DND-41 (cell line): ENCODE data around the gene HADH.
A peak's percentile ranks its signal among the peaks of the same experiment; 100 is the strongest.

ENCODE experiments used
- ATAC-seq: fragments of 200-7000 bp; cut with Tn5 transposase; 3 replicates; pipeline ENCODE4 v1.9.1; 2021; ENCODE audit warnings: low read depth; ENCODE audit not compliant: insufficient read depth
- DNase-seq: peaks from one replicate; pipeline ENCODE4 v3.0.0-alpha.2; 2020
- H2AFZ ChIP-seq: 2 replicates; pipeline ENCODE4 v1.6.0; 2012; ENCODE audit warnings: low read depth, low read length
- H3K27ac ChIP-seq: 2 replicates; pipeline ENCODE4 v1.5.1; 2012; ENCODE audit warnings: low read length, inconsistent platforms
- H3K27me3 ChIP-seq: fragments of 200-600 bp; sonication (generic); 2 replicates; pipeline ENCODE4 v1.6.0; 2012; ENCODE audit warnings: low read length, mild to moderate bottlenecking, inconsistent platforms; ENCODE audit not compliant: insufficient read depth, poor library complexity
- H3K36me3 ChIP-seq: 2 replicates; pipeline ENCODE4 v1.5.1; 2012; ENCODE audit warnings: low read length, inconsistent platforms; ENCODE audit not compliant: insufficient read depth
- H3K4me1 ChIP-seq: 2 replicates; pipeline ENCODE4 v1.5.1; 2012; ENCODE audit warnings: mild to moderate bottlenecking, low read length; ENCODE audit not compliant: insufficient read depth
- H3K4me2 ChIP-seq: 2 replicates; pipeline ENCODE4 v1.6.0; 2012; ENCODE audit warnings: mild to moderate bottlenecking, moderate library complexity, low read length, inconsistent platforms; ENCODE audit not compliant: insufficient read depth
- H3K4me3 ChIP-seq, 2 experiments: fragments of 200-600 bp in 1 of 2; shearing (Covaris generic) in 1 of 2; 2 replicates each; pipeline ENCODE4 v1.5.1; 2012 to 2016; ENCODE audit warnings: inconsistent platforms in 2 of 2, low read length in 2 of 2, mild to moderate bottlenecking in 2 of 2, low read depth in 1 of 2, moderate library complexity in 1 of 2
- H3K79me2 ChIP-seq: 2 replicates; pipeline ENCODE4 v1.6.0; 2012; ENCODE audit warnings: low read length, inconsistent platforms; ENCODE audit not compliant: insufficient read depth
- H3K9ac ChIP-seq: 2 replicates; pipeline ENCODE4 v1.6.0; 2012; ENCODE audit warnings: low read depth, mild to moderate bottlenecking, inconsistent platforms, low read length, moderate library complexity
- H3K9me3 ChIP-seq: 2 replicates; pipeline ENCODE4 v1.5.1; 2012; ENCODE audit warnings: low read length, moderate library complexity, mild to moderate bottlenecking, inconsistent platforms; ENCODE audit not compliant: insufficient read depth, severe bottlenecking
- H4K20me1 ChIP-seq: 2 replicates; pipeline ENCODE4 v1.6.0; 2012; ENCODE audit warnings: low read length; ENCODE audit not compliant: insufficient read depth
- CTCF ChIP-seq: IDR thresholded peaks from 2 replicates; pipeline ENCODE4 v1.5.1; 2012; ENCODE audit warnings: borderline replicate concordance, low read length, moderate library complexity, mild to moderate bottlenecking; ENCODE audit not compliant: poor library complexity, severe bottlenecking; ENCODE audit errors: extremely low read depth
- EZH2 ChIP-seq: IDR thresholded peaks from 3 replicates; pipeline ENCODE4 v1.6.1; 2012; ENCODE audit warnings: borderline replicate concordance, low read depth, mild to moderate bottlenecking, moderate library complexity, low read length, inconsistent platforms; ENCODE audit not compliant: severe bottlenecking

HADH gene

GRCh38 chr4:107991945-107992630 is 2.4 kb downstream of the HADH start:
- TF ChIP-seq EZH2: no peak
- no peak for TF ChIP-seq CTCF
- Histone ChIP-seq H3K9ac (peak overlapping the region; percentile 11; the same call in 1 of the 2 replicates), H2AFZ (no peak overlapping the region), H3K79me2 (peaks cover 80% of the 10 kb centered on the region), H3K36me3 (peaks cover 22% of the 10 kb centered on the region), H3K4me3 (peak overlapping the region in 1 of 2 experiments; percentile 96; a peak in 2 of 4 replicates), H3K4me2 (peak overlapping the region; percentile 96), H3K27me3 (no peaks in the 10 kb centered on the region), H4K20me1 (peaks cover 48% of the 10 kb centered on the region; the same call in 1 of the 2 replicates), H3K27ac (no peak overlapping the region), H3K9me3 (no peaks in the 10 kb centered on the region), H3K4me1 (peaks cover 56% of the 10 kb centered on the region)
- DNase-seq: no peak
- no peak for ATAC-seq

GRCh38 chr4:107993969-107994368 is 4.3 kb downstream of the HADH start:
- Histone ChIP-seq H3K27me3 (no peaks in the 10 kb centered on the region), H3K9me3 (no peaks in the 10 kb centered on the region), H3K27ac (no peak overlapping the region; the same call in 1 of the 2 replicates), H3K4me3 (no peak overlapping the region; a peak in 1 of 4 replicates), H3K36me3 (peaks cover 23% of the 10 kb centered on the region), H3K4me2 (peak overlapping the region; percentile 96), H2AFZ (no peak overlapping the region), H3K79me2 (peaks cover 95% of the 10 kb centered on the region), H3K4me1 (peaks cover 50% of the 10 kb centered on the region), H4K20me1 (peaks cover 55% of the 10 kb centered on the region; the same call in 1 of the 2 replicates), H3K9ac (no peak overlapping the region)
- no peak for ATAC-seq
- no peak for TF ChIP-seq CTCF
- no peak for TF ChIP-seq EZH2
- no peak for DNase-seq

GRCh38 chr4:107994894-107995293 is 5.2 kb downstream of the HADH start:
- Histone ChIP-seq H3K4me2 (peak overlapping the region; percentile 96), H3K9ac (no peak overlapping the region), H3K79me2 (peaks cover 96% of the 10 kb centered on the region), H3K4me1 (peaks cover 52% of the 10 kb centered on the region), H3K36me3 (peaks cover 28% of the 10 kb centered on the region), H4K20me1 (peaks cover 55% of the 10 kb centered on the region; the same call in 1 of the 2 replicates), H3K4me3 (no peak overlapping the region), H2AFZ (no peak overlapping the region), H3K27me3 (no peaks in the 10 kb centered on the region), H3K9me3 (no peaks in the 10 kb centered on the region), H3K27ac (no peak overlapping the region)
- ATAC-seq (no peak), DNase-seq (no peak)
- TF ChIP-seq EZH2: no peak
- TF ChIP-seq CTCF: no peak
